Cardiac muscle cell (in vitro differentiated cells and primary cell): Measurements from ENCODE around the gene PTPN22. TPM values are rescaled to one million over a fixed set of nuclear protein-coding genes. Genes with fewer than 3 reads are reported as not detected.

ENCODE experiments used
- DNase-seq, 2 donors: peaks; one replicate each; pipeline versions ENCODE4 v3.0.0 to v3.0.0-alpha.2; 2010 to 2017; ENCODE audit warnings: low read depth in 1 of 2, low spot score in 1 of 2
- H3K27ac ChIP-seq: fragments of 200-600 bp; sonication (generic); 2 replicates; pipeline ENCODE4 v1.5.1; 2016
- H3K27me3 ChIP-seq: fragments of 200-600 bp; sonication (generic); 2 replicates; pipeline ENCODE4 v1.6.0; 2016; ENCODE audit warnings: control low read depth
- H3K36me3 ChIP-seq: fragments of 200-600 bp; sonication (generic); 2 replicates; pipeline ENCODE4 v1.5.1; 2016; ENCODE audit warnings: control low read depth
- H3K4me1 ChIP-seq: fragments of 200-600 bp; sonication (generic); 2 replicates; pipeline ENCODE4 v1.8.1; 2017; ENCODE audit warnings: low read depth, mild to moderate bottlenecking, mixed run types
- H3K4me3 ChIP-seq: fragments of 200-600 bp; sonication (generic); 2 replicates; pipeline ENCODE4 v1.5.1; 2016; ENCODE audit warnings: mild to moderate bottlenecking
- H3K9me3 ChIP-seq: fragments of 200-600 bp; sonication (generic); 2 replicates; pipeline ENCODE4 v1.5.1; 2017; ENCODE audit warnings: low read depth, mild to moderate bottlenecking, control low read depth
- CTCF ChIP-seq: IDR thresholded peaks from 2 replicates; pipeline ENCODE4 v1.5.1; 2012; ENCODE audit warnings: low read depth, mild to moderate bottlenecking, low read length
- polyA plus RNA-seq: library from polyadenylated mRNA; unstranded; fragments of >200 nt; fragmentation: Nextera tagmentation; extraction: Ambion mirVana; gene quantifications from 2 replicates; pipeline ENCODE4 v1.2.1, GENCODE V29; 2016
- total RNA-seq: library from RNA; depleted of rRNA; stranded (reverse); fragments of >200 nt; gene quantifications from 2 replicates; pipeline ENCODE4 v1.2.3, GENCODE V29; 2016

PTPN22 gene
- total and polyA plus RNA-seq, 2 experiments from 2014 or later = not detected

- H3K9me3 ChIP-seq = no peaks in the 10 kb centered on the region
- no peaks in the 10 kb centered on the region for H3K4me1 ChIP-seq
- no peak for DNase-seq
- TF ChIP-seq CTCF = no peak
- no peak overlapping the region for H3K27ac ChIP-seq
- no peaks in the 10 kb centered on the region for H3K27me3 ChIP-seq
- H3K36me3 ChIP-seq = no peaks in the 10 kb centered on the region
- no peak overlapping the region for H3K4me3 ChIP-seq
Measured at GRCh38 chr1:113821916-113822315, 49.6 kb downstream of the PTPN22 start.

GRCh38 chr1:113818578-113818977 lies 52.9 kb downstream of the PTPN22 start:
- Histone ChIP-seq H3K27me3 (no peaks in the 10 kb centered on the region), H3K4me3 (no peak overlapping the region), H3K4me1 (no peaks in the 10 kb centered on the region), H3K9me3 (no peaks in the 10 kb centered on the region), H3K36me3 (no peaks in the 10 kb centered on the region), H3K27ac (no peak overlapping the region)
- no peak for TF ChIP-seq CTCF
- no peak for DNase-seq

GRCh38 chr1:113813218-113813617 lies 58.3 kb downstream of the PTPN22 start:
- Histone ChIP-seq H3K36me3 (no peaks in the 10 kb centered on the region), H3K4me1 (peaks cover 13% of the 10 kb centered on the region), H3K4me3 (no peak overlapping the region), H3K27me3 (no peaks in the 10 kb centered on the region), H3K27ac (no peak overlapping the region), H3K9me3 (no peaks in the 10 kb centered on the region)
- no peak for TF ChIP-seq CTCF
- no peak for DNase-seq

- peak; percentile 8 for TF ChIP-seq CTCF
- Histone ChIP-seq H3K9me3 (no peaks in the 10 kb centered on the region), H3K36me3 (no peaks in the 10 kb centered on the region), H3K27ac (peak overlapping the region; percentile 86), H3K27me3 (no peaks in the 10 kb centered on the region), H3K4me3 (peak overlapping the region; percentile 21), H3K4me1 (peaks cover 13% of the 10 kb centered on the region)
- DNase-seq = peak in 1 of 2 donors; percentile 21
Measured at GRCh38 chr1:113812661-113813135, 58.8 kb downstream of the PTPN22 start.

GRCh38 chr1:113811888-113812660 lies 59.4 kb downstream of the PTPN22 start, which contains the start of gene RSBN1:
RSBN1 (minus strand) TSS chr1:113812476; CDS start chr1:113812412, 64 bp downstream.
- H3K27me3 ChIP-seq = no peaks in the 10 kb centered on the region
- DNase-seq = peak; percentile 99 to 100
- no peaks in the 10 kb centered on the region for H3K36me3 ChIP-seq
- H3K27ac ChIP-seq = peak within 1 kb of the TSS; percentile 86
- no peak for TF ChIP-seq CTCF
- H3K4me3 ChIP-seq = peak within 1 kb of the TSS; percentile 59
- peaks cover 13% of the 10 kb centered on the region for H3K4me1 ChIP-seq
- no peaks in the 10 kb centered on the region for H3K9me3 ChIP-seq
